B cell (primary cell): ENCODE results near the gene SASS6. TPM values are rescaled to one million over a fixed set of nuclear protein-coding genes. Genes with fewer than 3 reads are reported as not detected.

Experiments used
- ATAC-seq: fragments of 200-7000 bp; cut with Tn5 transposase; one replicate; pipeline ENCODE4 v1.10.0; 2021; ENCODE audit warnings: low read depth, mild to moderate bottlenecking, moderate number of reproducible peaks, moderate library complexity
- CTCF ChIA-PET: fragments of 350-600 bp; sonication (Branson Sonifier 250); formaldehyde crosslinking; loops from one replicate; lab custom pipeline; 2021; ENCODE audit warnings: antibody characterized with exemption, inconsistent platforms; lab: Charles Lee
- POLR2A ChIA-PET: fragments of 350-600 bp; sonication (Branson Sonifier 250); formaldehyde crosslinking; loops from one replicate; lab custom pipeline; 2021; ENCODE audit warnings: antibody characterized with exemption; lab: Charles Lee
- DNase-seq: peaks from one replicate; pipeline ENCODE4 v3.0.0; 2013
- H2AFZ ChIP-seq: 2 replicates; pipeline ENCODE4 v1.6.1; 2012; ENCODE audit warnings: mild to moderate bottlenecking, low read depth, low read length; ENCODE audit not compliant: insufficient read depth, poor library complexity, severe bottlenecking
- H3K27ac ChIP-seq, 2 donors: 1 replicate in 1 of 2; 2 replicates in 1 of 2; pipeline ENCODE4 v1.5.1; 2012 to 2013; ENCODE audit warnings: low read length in 2 of 2, mild to moderate bottlenecking in 2 of 2, moderate library complexity in 1 of 2
- H3K27me3 ChIP-seq, 4 experiments: fragments of 200-600 bp in 1 of 4; sonication (generic) in 1 of 4; replicated peaks in 1 of 4; 1 replicate in 2 of 4; 2 replicates in 2 of 4; pipeline versions ENCODE4 v1.6.1 to v1.7.0; 2013 to 2016; ENCODE audit warnings: low read length in 3 of 4, mild to moderate bottlenecking in 2 of 4, mixed read lengths in 1 of 4, moderate library complexity in 1 of 4; ENCODE audit not compliant: insufficient read depth in 4 of 4, control insufficient read depth in 3 of 4; ENCODE audit errors: control extremely low read depth in 1 of 4
- H3K36me3 ChIP-seq, 2 experiments: replicated peaks in 1 of 2; 1 replicate in 1 of 2; 2 replicates in 1 of 2; pipeline versions ENCODE4 v1.6.1 to v1.7.1; 2013; ENCODE audit warnings: low read length in 1 of 2; ENCODE audit not compliant: insufficient read depth in 2 of 2, control insufficient read depth in 1 of 2; ENCODE audit errors: control extremely low read depth in 1 of 2, extremely low read depth in 1 of 2
- H3K4me1 ChIP-seq, 2 donors: fragments of 200-600 bp in 1 of 2; sonication (generic) in 1 of 2; 1 replicate in 1 of 2; 2 replicates in 1 of 2; pipeline versions ENCODE4 v1.5.1 to v1.6.1; 2013 to 2017; ENCODE audit warnings: low read length in 2 of 2; ENCODE audit not compliant: control insufficient read depth in 2 of 2, insufficient read depth in 2 of 2
- H3K4me2 ChIP-seq: replicated peaks from 2 replicates; pipeline ENCODE3; 2012; ENCODE audit warnings: mild to moderate bottlenecking, low read depth, low read length; ENCODE audit not compliant: poor library complexity, severe bottlenecking
- H3K4me3 ChIP-seq, 5 experiments: fragments of 200-600 bp in 1 of 5; sonication (generic) in 1 of 5; 1 replicate in 3 of 5; 2 replicates in 2 of 5; pipeline versions ENCODE4 v1.5.1 to v1.7.0; 2011 to 2016; ENCODE audit warnings: low read length in 4 of 5, mild to moderate bottlenecking in 4 of 5, low read depth in 2 of 5, control low read depth in 1 of 5, moderate library complexity in 1 of 5; ENCODE audit not compliant: insufficient read depth in 1 of 5; ENCODE audit errors: control extremely low read depth in 1 of 5, extremely low read depth in 1 of 5
- H3K79me2 ChIP-seq: fragments of 200-600 bp; sonication (generic); one replicate; pipeline ENCODE4 v1.6.0; 2016; ENCODE audit warnings: low read length; ENCODE audit not compliant: control insufficient read depth, insufficient read depth
- H3K9ac ChIP-seq: fragments of 200-600 bp; sonication (generic); 2 replicates; pipeline ENCODE4 v1.6.1; 2017; ENCODE audit warnings: mild to moderate bottlenecking, low read length, moderate library complexity
- H3K9me3 ChIP-seq, 3 donors: one replicate each; pipeline versions ENCODE4 v1.6.1 to v1.7.1; 2013; ENCODE audit warnings: low read length in 2 of 3; ENCODE audit not compliant: control insufficient read depth in 2 of 3, insufficient read depth in 1 of 3; ENCODE audit errors: control extremely low read depth in 1 of 3
- H4K20me1 ChIP-seq: 2 replicates; pipeline ENCODE4 v1.6.0; 2012; ENCODE audit warnings: mild to moderate bottlenecking, low read length; ENCODE audit not compliant: insufficient read depth, control insufficient read depth, poor library complexity, severe bottlenecking
- H3K27ac Mint-ChIP-seq: one replicate; pipeline ENCODE4 v1.8.0; 2021; ENCODE audit warnings: mixed read lengths
- H3K27me3 Mint-ChIP-seq: one replicate; pipeline ENCODE4 v1.8.0; 2021; ENCODE audit warnings: mixed read lengths
- H3K4me1 Mint-ChIP-seq: one replicate; pipeline ENCODE4 v1.8.0; 2021; ENCODE audit warnings: mixed read lengths
- H3K4me3 Mint-ChIP-seq: one replicate; pipeline ENCODE4 v1.8.0; 2021; ENCODE audit warnings: mixed read lengths
- H3K9me3 Mint-ChIP-seq: one replicate; pipeline ENCODE4 v1.8.0; 2022; ENCODE audit warnings: mixed read lengths; ENCODE audit not compliant: insufficient read depth
- CTCF ChIP-seq: fragments of 200-600 bp; IDR thresholded peaks from one replicate; pipeline ENCODE4 v1.8.0; 2022; ENCODE audit warnings: antibody characterized with exemption, mild to moderate bottlenecking
- EZH2 ChIP-seq: IDR thresholded peaks from 2 replicates; pipeline ENCODE4 v1.6.1; 2012; ENCODE audit warnings: borderline replicate concordance, low read depth, mild to moderate bottlenecking, moderate library complexity, low read length; ENCODE audit not compliant: insufficient read depth, poor library complexity, severe bottlenecking
- WGBS: methylation state at CpG from one replicate; pipeline ENCODE4 v1.1.5; 2013; ENCODE audit warnings: missing lambda C conversion rate; ENCODE audit not compliant: insufficient coverage; 5-methylcytosine and 5-hydroxymethylcytosine counted together
- intact Hi-C: fragments of 100-400 bp; cut with micrococcal nuclease; formaldehyde crosslinking; loops from one replicate; pipeline ENCODE4 v1.10.0; 2022
- polyA plus RNA-seq: library from polyadenylated mRNA; depleted of rRNA; stranded (reverse); fragments of >200 nt; gene quantifications from 2 replicates; pipeline ENCODE4 v1.2.3, GENCODE V29; 2012
- total RNA-seq, 2 donors: library from RNA; stranded (reverse); fragments of 120-200 nt in 1 of 2; gene quantifications; 1 replicate in 1 of 2; 2 replicates in 1 of 2; pipeline versions ENCODE4 v1.2.3 to v1.2.4, GENCODE V29; 2013 to 2022

The SASS6 gene
- total and polyA plus RNA-seq, 2 donors (not counting 1 experiment from before 2014, with no cell fraction given): 1.1 to 7.0 TPM

GRCh38 chr1:100152271-100152670 is 19.5 kb upstream of the SASS6 start:
- no CpG with 5 or more reads among the region's 4 CpGs for WGBS
- H3K4me3 Mint-ChIP-seq: no peak overlapping the region
- DNase-seq (peak; percentile 41), ATAC-seq (no peak)
- ChIA-PET CTCF (interaction anchor here (1.0 kb wide), 1 partner anchor 307 kb away, joined by 5 read pairs; no protein-coding TSS in a partner anchor), POLR2A (no interaction called here)
- H3K27ac Mint-ChIP-seq: peak overlapping the region; percentile 8
- H3K36me3 ChIP-seq: peaks cover 0 to 8% of the 10 kb centered on the region in 2 experiments
- H3K4me1 ChIP-seq: peaks cover 4 to 9% of the 10 kb centered on the region in 2 donors
- no peaks in the 10 kb centered on the region for H3K27me3 Mint-ChIP-seq
- no peaks in the 10 kb centered on the region for H3K9me3 Mint-ChIP-seq
- peaks cover 8% of the 10 kb centered on the region for H3K4me1 Mint-ChIP-seq
- H3K79me2 ChIP-seq: no peaks in the 10 kb centered on the region
- H3K27ac ChIP-seq: peak overlapping the region in 1 of 2 donors; percentile 47
- intact Hi-C loops: no loop called here
- no peak overlapping the region for H2AFZ ChIP-seq
- H3K9ac ChIP-seq: no peak overlapping the region
- no peak for TF ChIP-seq CTCF
- H3K4me2 ChIP-seq: peak overlapping the region; percentile 12
- no peak overlapping the region for H3K4me3 ChIP-seq
- no peaks in the 10 kb centered on the region for H3K27me3 ChIP-seq
- H4K20me1 ChIP-seq: no peaks in the 10 kb centered on the region
- H3K9me3 ChIP-seq: no peaks in the 10 kb centered on the region

- ATAC-seq: no peak
- peaks cover 0 to 8% of the 10 kb centered on the region in 2 experiments for H3K36me3 ChIP-seq
- 81% methylated on average over 2 of the region's 2 CpGs for WGBS
These were observed 18.9 kb upstream of the SASS6 start for GRCh38 chr1:100151679-100152078.

More at GRCh38 chr1:100151679-100152078, 18.9 kb upstream of the SASS6 start:
- H3K4me1 ChIP-seq: peaks cover 4 to 9% of the 10 kb centered on the region in 2 donors
- H3K9me3 Mint-ChIP-seq: no peaks in the 10 kb centered on the region
- POLR2A ChIA-PET: no interaction called here
- no peak for DNase-seq
- H3K9ac ChIP-seq: no peak overlapping the region
- H4K20me1 ChIP-seq: no peaks in the 10 kb centered on the region
- H2AFZ ChIP-seq: no peak overlapping the region
- no peaks in the 10 kb centered on the region for H3K9me3 ChIP-seq
- no peak overlapping the region for H3K4me2 ChIP-seq
- peak overlapping the region in 1 of 2 donors; percentile 1 for H3K27ac ChIP-seq
- no peak overlapping the region for H3K4me3 ChIP-seq
- intact Hi-C loops: no loop called here
- no peak overlapping the region for H3K4me3 Mint-ChIP-seq
- TF ChIP-seq EZH2 (no peak), CTCF (no peak)
- H3K4me1 Mint-ChIP-seq: peaks cover 8% of the 10 kb centered on the region
- CTCF ChIA-PET: interaction anchor here (1.1 kb wide), 1 partner anchor 307 kb away, joined by 8 read pairs; no protein-coding TSS in a partner anchor
- no peaks in the 10 kb centered on the region for H3K79me2 ChIP-seq
- H3K27ac Mint-ChIP-seq: no peak overlapping the region
- no peaks in the 10 kb centered on the region for H3K27me3 ChIP-seq
- no peaks in the 10 kb centered on the region for H3K27me3 Mint-ChIP-seq
